H9 (cell line): Measurements from ENCODE around the gene ITPK1. TPM values are rescaled to one million over a fixed set of nuclear protein-coding genes. Genes with fewer than 3 reads are reported as not detected.

ENCODE experiments used
- DNase-seq: peaks from one replicate; pipeline ENCODE4 v3.0.0-alpha.2; 2017
- H2AFZ ChIP-seq: one replicate; pipeline ENCODE4 v1.6.1; 2013; ENCODE audit warnings: mild to moderate bottlenecking, low read length, control low read depth, moderate library complexity
- H2AK5ac ChIP-seq: 2 replicates; pipeline ENCODE4 v1.6.1; 2013; ENCODE audit warnings: low read length, control low read depth, mixed read lengths; ENCODE audit not compliant: insufficient read length
- H2BK120ac ChIP-seq: one replicate; pipeline ENCODE4 v1.6.1; 2013; ENCODE audit warnings: low read depth, mild to moderate bottlenecking, low read length, control low read depth, inconsistent platforms; ENCODE audit not compliant: poor library complexity, severe bottlenecking
- H2BK12ac ChIP-seq: 2 replicates; pipeline ENCODE4 v1.6.1; 2013; ENCODE audit warnings: low read length, control low read depth, mixed read lengths, low read depth; ENCODE audit not compliant: insufficient read length
- H2BK15ac ChIP-seq: 2 replicates; pipeline ENCODE4 v1.6.1; 2013; ENCODE audit warnings: low read depth, low read length, control low read depth
- H2BK20ac ChIP-seq: one replicate; pipeline ENCODE4 v1.6.1; 2013; ENCODE audit warnings: low read depth, mild to moderate bottlenecking, low read length, control low read depth, inconsistent platforms; ENCODE audit not compliant: poor library complexity, severe bottlenecking
- H2BK5ac ChIP-seq: 2 replicates; pipeline ENCODE4 v1.6.1; 2013; ENCODE audit warnings: low read length, control low read depth, mixed read lengths; ENCODE audit not compliant: insufficient read length
- H3K14ac ChIP-seq: 2 replicates; pipeline ENCODE4 v1.6.1; 2013; ENCODE audit warnings: low read length, control low read depth; ENCODE audit not compliant: insufficient read depth
- H3K18ac ChIP-seq: 2 replicates; pipeline ENCODE4 v1.6.1; 2013; ENCODE audit warnings: low read depth, mild to moderate bottlenecking, mixed read lengths, low read length, control low read depth; ENCODE audit not compliant: insufficient read length
- H3K23ac ChIP-seq: 2 replicates; pipeline ENCODE4 v1.6.1; 2013; ENCODE audit warnings: low read length, control low read depth, mixed read lengths, low read depth; ENCODE audit not compliant: insufficient read length
- H3K23me2 ChIP-seq: 2 replicates; pipeline ENCODE4 v1.6.1; 2013; ENCODE audit warnings: low read depth, mild to moderate bottlenecking, mixed read lengths, low read length, control low read depth; ENCODE audit not compliant: insufficient read length, poor library complexity, severe bottlenecking
- H3K27ac ChIP-seq: 2 replicates; pipeline ENCODE4 v1.5.1; 2013; ENCODE audit warnings: low read length, control low read depth, mixed read lengths, low read depth; ENCODE audit not compliant: insufficient read length
- H3K27me3 ChIP-seq: 2 replicates; pipeline ENCODE4 v1.6.1; 2013; ENCODE audit warnings: low read length, control low read depth, inconsistent platforms; ENCODE audit not compliant: insufficient read depth
- H3K4ac ChIP-seq: 2 replicates; pipeline ENCODE4 v1.6.1; 2013; ENCODE audit warnings: low read depth, mild to moderate bottlenecking, control low read depth, inconsistent platforms, low read length, moderate library complexity
- H3K4me1 ChIP-seq: 2 replicates; pipeline ENCODE4 v1.6.1; 2013; ENCODE audit warnings: low read length, control low read depth, inconsistent platforms; ENCODE audit not compliant: insufficient read depth
- H3K4me2 ChIP-seq: 2 replicates; pipeline ENCODE4 v1.6.1; 2013; ENCODE audit warnings: low read length, control low read depth, mixed read lengths; ENCODE audit not compliant: insufficient read length, insufficient read depth
- H3K56ac ChIP-seq: 2 replicates; pipeline ENCODE4 v1.6.1; 2013; ENCODE audit warnings: low read depth, mild to moderate bottlenecking, mixed read lengths, low read length, control low read depth; ENCODE audit not compliant: insufficient read length
- H3K79me1 ChIP-seq: 2 replicates; pipeline ENCODE4 v1.6.1; 2013; ENCODE audit warnings: low read depth, mild to moderate bottlenecking, moderate library complexity, low read length, control low read depth, inconsistent platforms; ENCODE audit not compliant: insufficient read depth, poor library complexity, severe bottlenecking
- H3K79me2 ChIP-seq: 2 replicates; pipeline ENCODE4 v1.6.1; 2013; ENCODE audit warnings: low read length, control low read depth, inconsistent platforms; ENCODE audit not compliant: insufficient read depth
- H3K9ac ChIP-seq: 2 replicates; pipeline ENCODE4 v1.6.1; 2013; ENCODE audit warnings: low read length, control low read depth, mixed read lengths; ENCODE audit not compliant: insufficient read length; ENCODE audit errors: extremely low read depth
- H3K9me3 ChIP-seq: one replicate; pipeline ENCODE4 v1.6.1; 2013; ENCODE audit warnings: low read depth, low read length, inconsistent platforms; ENCODE audit not compliant: control insufficient read depth
- H3T11ph ChIP-seq: one replicate; pipeline ENCODE4 v1.6.1; 2013; ENCODE audit warnings: mild to moderate bottlenecking, low read length, control low read depth, inconsistent platforms
- H4K20me1 ChIP-seq: one replicate; pipeline ENCODE4 v1.6.1; 2013; ENCODE audit not compliant: control insufficient read depth, insufficient read length, insufficient read depth
- H4K5ac ChIP-seq: 2 replicates; pipeline ENCODE4 v1.6.1; 2013; ENCODE audit warnings: low read depth, mild to moderate bottlenecking, mixed read lengths, low read length, control low read depth; ENCODE audit not compliant: insufficient read length
- H4K8ac ChIP-seq: replicated peaks from 2 replicates; pipeline ENCODE4 v1.6.1; 2013; ENCODE audit warnings: low read length, control low read depth, mixed read lengths, low read depth; ENCODE audit not compliant: insufficient read length
- H4K91ac ChIP-seq: 2 replicates; pipeline ENCODE4 v1.6.1; 2013; ENCODE audit warnings: low read depth, mild to moderate bottlenecking, moderate library complexity, mixed read lengths, low read length, control low read depth; ENCODE audit not compliant: insufficient read length
- H3K27ac Mint-ChIP-seq, 3 experiments: 2 replicates in 2 of 3; 3 replicates in 1 of 3; pipeline ENCODE4 v1.8.0; 2020 to 2021; ENCODE audit warnings: mixed read lengths in 3 of 3, mild to moderate bottlenecking in 1 of 3, moderate library complexity in 1 of 3
- H3K27me3 Mint-ChIP-seq: 2 replicates; pipeline ENCODE4 v1.8.0; 2021; ENCODE audit warnings: low read depth, mild to moderate bottlenecking, moderate library complexity, mixed read lengths
- H3K36me3 Mint-ChIP-seq, 3 experiments: 2 replicates in 2 of 3; 3 replicates in 1 of 3; pipeline ENCODE4 v1.8.0; 2020 to 2021; ENCODE audit warnings: low read depth in 3 of 3, mixed read lengths in 3 of 3; ENCODE audit not compliant: insufficient read depth in 1 of 3
- H3K4me1 Mint-ChIP-seq, 2 experiments: 2 replicates each; pipeline ENCODE4 v1.8.0; 2020; ENCODE audit warnings: mixed read lengths in 2 of 2
- H3K4me3 Mint-ChIP-seq, 2 experiments: 2 replicates in 1 of 2; 3 replicates in 1 of 2; pipeline ENCODE4 v1.8.0; 2020 to 2021; ENCODE audit warnings: mild to moderate bottlenecking in 2 of 2, mixed read lengths in 2 of 2, moderate library complexity in 1 of 2
- H3K9me3 Mint-ChIP-seq, 2 experiments: 2 replicates in 1 of 2; 3 replicates in 1 of 2; pipeline ENCODE4 v1.8.0; 2020; ENCODE audit warnings: mild to moderate bottlenecking in 2 of 2, mixed read lengths in 2 of 2, moderate library complexity in 1 of 2
- WGBS: extraction: QIAGEN DNeasy Blood & Tissue Kit; methylation state at CpG from one replicate; pipeline ENCODE4 v1.1.7; 2013; ENCODE audit warnings: missing lambda C conversion rate, low lambda C conversion rate, mixed read lengths; ENCODE audit not compliant: insufficient read length; ENCODE audit errors: extremely low coverage; 5-methylcytosine and 5-hydroxymethylcytosine counted together
- total RNA-seq: library from RNA; stranded (reverse); gene quantifications from 2 replicates; pipeline ENCODE4 v1.2.1, GENCODE V29; 2021
- TF ChIP-seq, protein P1 (sequence below): fragments of 200-600 bp; sonication (generic); conservative IDR thresholded peaks from 3 replicates; pipeline ENCODE4 v1.8.0; 2021; ENCODE audit warnings: antibody characterized with exemption, mild to moderate bottlenecking

The ITPK1 gene
- total RNA-seq, 1 experiment from 2014 or later = 92.7 TPM

DNA sequence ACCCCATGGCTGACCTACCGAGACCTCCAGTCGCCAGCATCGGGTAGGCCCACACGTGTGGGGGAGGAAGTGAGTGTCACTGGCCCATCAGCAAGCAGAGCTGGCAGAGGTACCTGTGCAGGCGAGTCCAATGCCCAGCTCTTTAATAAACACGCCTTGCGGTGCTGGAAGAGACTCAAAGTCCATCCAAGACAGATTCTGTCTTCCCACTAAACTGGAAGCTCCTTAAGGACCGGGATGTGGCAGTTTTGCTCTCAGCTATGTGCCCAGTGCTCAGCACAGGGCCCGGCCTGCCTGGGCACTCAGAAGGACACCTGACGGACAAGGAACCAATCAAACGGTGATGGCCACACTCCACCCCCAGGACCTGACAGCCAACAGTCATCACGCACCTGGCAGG lies 65.0 kb downstream of the ITPK1 start:
- no peaks in the 10 kb centered on the region; a peak in 1 of 5 replicates for H3K9me3 Mint-ChIP-seq
- no peak overlapping the region for H2BK15ac ChIP-seq
- H3K27me3 ChIP-seq = no peaks in the 10 kb centered on the region
- no peak overlapping the region for H3K4me2 ChIP-seq
- peak overlapping the region; percentile 95 to 99 (median 96); a peak in 5 of 7 replicates for H3K27ac Mint-ChIP-seq
- no peaks in the 10 kb centered on the region for H3K23me2 ChIP-seq
- no peaks in the 10 kb centered on the region for H4K20me1 ChIP-seq
- H3T11ph ChIP-seq = no peak overlapping the region
- H3K18ac ChIP-seq = no peak overlapping the region
- no peak overlapping the region for H4K91ac ChIP-seq
- no peak overlapping the region for H3K14ac ChIP-seq
- no peak overlapping the region for H3K23ac ChIP-seq
- DNase-seq = no peak
- H2BK12ac ChIP-seq = no peak overlapping the region
- H2AK5ac ChIP-seq = no peak overlapping the region
- H3K79me1 ChIP-seq = peaks cover 4% of the 10 kb centered on the region
- TF ChIP-seq, protein P1, sequence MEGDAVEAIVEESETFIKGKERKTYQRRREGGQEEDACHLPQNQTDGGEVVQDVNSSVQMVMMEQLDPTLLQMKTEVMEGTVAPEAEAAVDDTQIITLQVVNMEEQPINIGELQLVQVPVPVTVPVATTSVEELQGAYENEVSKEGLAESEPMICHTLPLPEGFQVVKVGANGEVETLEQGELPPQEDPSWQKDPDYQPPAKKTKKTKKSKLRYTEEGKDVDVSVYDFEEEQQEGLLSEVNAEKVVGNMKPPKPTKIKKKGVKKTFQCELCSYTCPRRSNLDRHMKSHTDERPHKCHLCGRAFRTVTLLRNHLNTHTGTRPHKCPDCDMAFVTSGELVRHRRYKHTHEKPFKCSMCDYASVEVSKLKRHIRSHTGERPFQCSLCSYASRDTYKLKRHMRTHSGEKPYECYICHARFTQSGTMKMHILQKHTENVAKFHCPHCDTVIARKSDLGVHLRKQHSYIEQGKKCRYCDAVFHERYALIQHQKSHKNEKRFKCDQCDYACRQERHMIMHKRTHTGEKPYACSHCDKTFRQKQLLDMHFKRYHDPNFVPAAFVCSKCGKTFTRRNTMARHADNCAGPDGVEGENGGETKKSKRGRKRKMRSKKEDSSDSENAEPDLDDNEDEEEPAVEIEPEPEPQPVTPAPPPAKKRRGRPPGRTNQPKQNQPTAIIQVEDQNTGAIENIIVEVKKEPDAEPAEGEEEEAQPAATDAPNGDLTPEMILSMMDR = no peak
- no peak overlapping the region for H3K56ac ChIP-seq
- no peak overlapping the region for H2BK20ac ChIP-seq
- no peak overlapping the region for H3K4ac ChIP-seq
- no peak overlapping the region for H4K8ac ChIP-seq
- no peak overlapping the region for H3K4me3 Mint-ChIP-seq
- H3K9ac ChIP-seq = no peak overlapping the region
- H3K4me1 Mint-ChIP-seq = peaks cover 68 to 74% of the 10 kb centered on the region in 2 experiments
- H3K9me3 ChIP-seq = no peaks in the 10 kb centered on the region
- peaks cover 19 to 23% (median 20%) of the 10 kb centered on the region in 3 experiments; a peak in 6 of 7 replicates for H3K36me3 Mint-ChIP-seq
- no peak overlapping the region for H2BK120ac ChIP-seq
- no peaks in the 10 kb centered on the region; the same call in none of the 2 replicates for H3K27me3 Mint-ChIP-seq
- H3K27ac ChIP-seq = no peak overlapping the region
- WGBS = no CpG with 5 or more reads among the region's 12 CpGs
- H2BK5ac ChIP-seq = no peak overlapping the region
- H3K4me1 ChIP-seq = peaks cover 7% of the 10 kb centered on the region
- peaks cover 3% of the 10 kb centered on the region; the same call in 1 of the 2 replicates for H3K79me2 ChIP-seq
- H4K5ac ChIP-seq = no peak overlapping the region
- no peak overlapping the region for H2AFZ ChIP-seq
